GM21515 (cell line): ENCODE measurements around the gene ZNF211.
A peak's percentile ranks its signal among the peaks of the same experiment; 100 is the strongest.

Experiments
- ATAC-seq: cut with Tn5 transposase; IDR thresholded peaks from one replicate; pipeline ENCODE4 v1.9.1; 2021; ENCODE audit not compliant: unreplicated experiment

Gene ZNF211

GRCh38 chr19:57632987-57633831 lies at the start of gene ZNF211:
TSS of gene ZNF211 (plus strand) at chr19:57633168. CDS start at chr19:57633347, 179 bp downstream.
- ATAC-seq: peak; percentile 88

DNA sequence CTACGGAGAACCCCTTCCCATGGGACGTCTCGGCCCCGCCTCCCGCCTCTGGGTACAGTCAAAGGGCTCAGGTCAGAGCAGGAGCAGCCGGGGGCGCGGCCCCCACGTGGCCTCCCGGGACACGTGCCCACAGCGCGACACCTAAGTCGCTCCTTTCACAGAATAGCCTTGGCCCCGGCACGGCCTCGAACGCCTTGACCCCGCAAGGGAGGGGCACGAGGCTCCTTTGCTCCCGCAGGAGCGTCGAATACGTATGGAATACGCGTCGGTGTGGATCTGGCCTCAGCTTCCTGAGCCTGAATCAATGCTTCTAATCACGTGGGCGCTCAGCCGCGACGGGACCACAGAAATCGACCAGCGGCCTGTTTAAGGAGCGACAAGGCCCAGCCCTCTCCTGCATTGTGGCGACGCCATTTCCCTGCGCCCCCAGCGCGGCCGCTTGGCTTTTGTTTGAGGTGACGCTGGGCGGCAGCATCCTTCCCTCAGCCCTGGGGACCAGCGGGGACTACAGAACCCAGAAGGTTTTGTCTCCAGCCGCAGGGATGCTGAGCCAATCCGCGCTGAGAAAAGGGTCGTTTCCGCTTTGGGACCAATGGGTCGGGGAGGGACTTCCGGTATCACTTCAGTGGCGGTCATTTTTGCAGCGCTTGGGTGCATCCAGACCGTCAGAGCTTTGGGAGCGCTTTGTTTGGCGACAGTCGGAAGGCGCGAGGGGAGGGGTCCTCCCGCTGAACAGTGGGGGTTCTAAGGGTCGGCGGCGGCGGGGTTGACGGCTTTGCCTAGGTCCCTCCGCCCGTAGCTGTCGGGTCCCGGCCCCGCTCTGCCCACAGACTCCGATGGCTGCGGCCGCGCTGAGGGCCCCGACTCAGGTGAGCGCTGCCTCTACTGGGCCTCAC lies 49.2 kb upstream of the ZNF211 start, which contains the start of gene ZIK1:
ZIK1 (plus strand) TSS at position 625 of the 896 bp plus-strand sequence; CDS start at position 837, 212 bp downstream.
- no peak for ATAC-seq

GRCh38 chr19:57587529-57587928 lies 45.4 kb upstream of the ZNF211 start:
- no peak for ATAC-seq

DNA sequence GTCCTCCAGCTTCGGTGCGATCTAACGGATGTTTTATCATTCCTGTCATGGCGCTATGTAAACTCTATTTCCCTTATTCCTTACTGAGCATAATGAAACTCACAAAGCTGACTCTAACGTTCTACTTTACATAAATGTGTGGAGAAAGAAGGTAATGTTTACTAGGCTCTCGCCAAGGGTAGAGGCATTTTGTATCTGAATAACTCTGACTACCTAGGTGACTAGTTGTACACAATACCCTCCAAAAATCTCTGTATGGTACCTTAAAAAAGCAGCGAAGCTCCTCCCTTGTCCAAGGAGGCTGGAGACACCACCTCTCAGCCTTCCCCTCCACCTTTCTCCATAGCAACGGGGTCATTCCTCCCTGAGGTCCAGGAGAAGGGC lies 33.6 kb upstream of the ZNF211 start:
- peak; percentile 23 for ATAC-seq

GRCh38 chr19:57599761-57600383 lies 33.1 kb upstream of the ZNF211 start, which contains the start of gene ZNF530:
TSS of gene ZNF530 (plus strand) at chr19:57599885. CDS start at chr19:57604346, 4,461 bp downstream.
- peak; percentile 92 for ATAC-seq

- ATAC-seq: no peak
Observed at GRCh38 chr19:57606931-57607330, 26.0 kb upstream of the ZNF211 start.

GRCh38 chr19:57611113-57611512 lies 21.9 kb upstream of the ZNF211 start:
- ATAC-seq: no peak

- ATAC-seq: peak; percentile 95
Observed at GRCh38 chr19:57613941-57614743, 18.8 kb upstream of the ZNF211 start, which contains the start of gene ZNF134. TSS of gene ZNF134 (plus strand) at chr19:57614242. CDS start at chr19:57619469, 5,227 bp downstream.

DNA sequence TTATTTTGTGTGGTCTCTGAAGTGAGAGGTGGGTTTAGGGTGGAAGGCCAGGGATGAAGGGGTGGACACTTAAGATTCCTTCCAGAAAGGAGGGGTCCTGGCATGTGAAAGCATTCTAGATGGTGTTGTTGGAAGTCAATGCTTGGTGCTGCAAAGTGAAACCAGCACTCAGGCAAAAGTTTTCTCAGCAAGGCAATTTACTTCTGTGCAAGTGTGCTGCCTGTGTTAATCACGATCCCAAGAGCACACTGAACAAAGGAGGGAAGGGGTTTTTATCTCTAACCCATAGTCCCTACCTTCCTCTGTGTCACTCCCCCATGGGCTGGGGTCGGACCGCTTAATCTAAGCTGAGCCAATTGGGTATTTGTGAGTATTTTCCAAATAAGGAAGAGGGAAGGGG lies 17.6 kb upstream of the ZNF211 start:
- no peak for ATAC-seq

GRCh38 chr19:57620673-57621348 lies 12.2 kb upstream of the ZNF211 start:
- no peak for ATAC-seq

DNA sequence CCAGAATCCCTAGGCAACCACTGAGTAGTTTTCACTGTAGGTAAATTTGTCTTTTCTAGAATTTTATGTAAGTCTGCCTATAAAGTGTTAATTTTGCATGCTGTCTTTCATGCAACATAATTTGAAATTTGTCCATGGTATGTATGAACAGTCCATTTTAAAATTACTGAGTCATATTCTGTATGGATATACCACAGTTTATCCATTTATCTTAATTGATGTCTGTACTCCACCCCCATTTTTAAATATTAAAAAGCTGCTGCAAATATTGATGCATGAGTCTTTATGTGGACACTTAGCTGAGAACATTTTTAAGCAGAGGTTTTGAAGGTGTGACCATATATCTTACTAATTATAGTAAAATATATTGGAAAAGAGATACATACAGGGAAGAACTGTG lies 9.9 kb upstream of the ZNF211 start:
- ATAC-seq: no peak

- no peak for ATAC-seq
Observed at GRCh38 chr19:57633832-57634131, 814 bp downstream of the ZNF211 start.

GRCh38 chr19:57637379-57637778 lies 4.4 kb downstream of the ZNF211 start:
- no peak for ATAC-seq

DNA sequence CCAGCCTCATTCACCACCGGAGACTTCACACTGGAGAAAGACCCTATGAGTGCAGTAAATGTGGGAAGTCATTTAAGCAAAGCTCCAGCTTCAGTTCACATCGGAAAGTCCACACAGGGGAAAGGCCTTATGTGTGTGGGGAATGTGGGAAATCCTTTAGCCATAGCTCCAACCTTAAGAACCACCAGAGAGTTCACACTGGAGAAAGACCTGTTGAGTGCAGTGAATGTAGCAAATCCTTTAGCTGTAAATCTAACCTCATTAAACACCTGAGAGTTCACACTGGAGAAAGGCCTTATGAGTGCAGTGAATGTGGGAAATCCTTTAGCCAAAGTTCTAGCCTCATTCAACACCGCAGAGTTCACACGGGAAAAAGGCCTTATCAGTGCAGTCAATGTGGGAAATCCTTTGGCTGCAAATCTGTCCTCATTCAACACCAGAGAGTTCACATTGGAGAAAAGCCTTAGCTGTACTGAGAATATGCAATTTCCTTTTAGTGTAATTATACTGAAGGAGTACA lies 8.8 kb downstream of the ZNF211 start:
- no peak for ATAC-seq

DNA sequence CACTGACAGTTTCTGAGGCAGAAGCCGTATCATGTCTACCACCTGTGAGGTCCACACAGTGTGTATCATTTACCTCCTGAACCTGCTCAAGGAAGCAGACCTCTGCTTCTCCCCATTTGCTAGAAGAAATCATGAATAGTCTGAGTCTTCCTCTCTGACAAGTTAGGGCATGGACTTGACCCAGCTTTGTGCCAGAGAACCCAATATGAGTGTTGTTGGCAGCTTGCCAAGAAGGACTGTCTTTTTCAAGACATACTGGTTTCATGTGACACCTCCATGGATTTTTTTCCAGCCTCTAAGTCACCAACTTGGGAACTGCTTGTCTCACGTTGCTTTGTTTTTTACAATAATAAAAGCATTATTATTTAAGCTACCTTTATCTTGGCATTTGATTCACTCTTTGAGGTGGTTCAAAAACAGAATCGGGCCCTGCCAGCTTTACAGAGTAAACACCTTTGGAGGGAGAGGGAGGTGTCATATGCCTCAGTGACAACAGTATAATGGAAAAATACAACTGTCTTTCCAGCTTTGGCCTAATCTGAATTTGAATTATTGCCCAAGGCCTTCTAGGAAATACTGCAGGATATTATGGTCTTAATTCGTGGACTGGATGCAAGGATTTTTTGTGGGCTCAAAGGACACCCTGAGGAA lies 9.6 kb downstream of the ZNF211 start:
- ATAC-seq: no peak

- no peak for ATAC-seq
Observed at GRCh38 chr19:57643734-57644133, 10.8 kb downstream of the ZNF211 start.

- no peak for ATAC-seq
Observed at GRCh38 chr19:57648331-57649003, 15.5 kb downstream of the ZNF211 start.

DNA sequence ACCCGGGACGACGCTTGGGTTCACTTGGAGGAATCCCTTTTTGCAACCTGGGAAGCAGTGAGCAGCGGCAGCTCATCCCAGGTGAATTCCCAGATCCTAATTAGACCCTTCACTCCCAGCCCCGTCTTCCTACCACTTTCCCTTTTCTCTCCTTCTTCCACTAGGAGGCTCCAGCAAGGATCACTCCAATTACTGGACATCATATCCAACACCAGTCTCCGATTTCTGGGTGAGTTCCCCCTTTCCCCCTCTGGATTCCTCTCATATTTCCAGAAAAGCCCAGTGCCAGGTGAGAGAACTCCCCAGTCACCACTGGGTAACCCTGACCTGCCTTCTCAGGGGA lies 18.7 kb downstream of the ZNF211 start:
- no peak for ATAC-seq

- ATAC-seq: no peak
Observed at GRCh38 chr19:57653689-57654088, 20.7 kb downstream of the ZNF211 start.
